ENCODE results near the gene FRRS1.

DNA sequence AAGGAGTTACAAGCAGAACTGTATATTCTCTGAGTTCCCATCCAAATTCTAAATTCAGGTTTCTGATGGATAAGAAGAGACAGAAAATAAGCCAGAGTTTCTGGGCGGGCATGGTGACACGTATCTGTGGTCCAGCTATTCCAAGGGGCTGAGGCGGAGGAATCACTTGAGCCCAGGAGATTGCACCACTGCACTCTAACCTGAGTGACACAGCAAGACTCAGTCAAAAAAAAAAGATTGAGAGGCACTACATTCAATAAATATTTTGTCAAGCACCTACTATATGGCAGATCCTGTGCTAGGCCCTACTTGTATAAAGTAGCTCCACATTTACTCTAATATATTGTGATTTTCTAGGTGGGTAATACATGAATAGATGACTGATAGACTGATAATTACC, 6.4 kb upstream of the FRRS1 start:
- TF ChIP-seq, protein P1, sequence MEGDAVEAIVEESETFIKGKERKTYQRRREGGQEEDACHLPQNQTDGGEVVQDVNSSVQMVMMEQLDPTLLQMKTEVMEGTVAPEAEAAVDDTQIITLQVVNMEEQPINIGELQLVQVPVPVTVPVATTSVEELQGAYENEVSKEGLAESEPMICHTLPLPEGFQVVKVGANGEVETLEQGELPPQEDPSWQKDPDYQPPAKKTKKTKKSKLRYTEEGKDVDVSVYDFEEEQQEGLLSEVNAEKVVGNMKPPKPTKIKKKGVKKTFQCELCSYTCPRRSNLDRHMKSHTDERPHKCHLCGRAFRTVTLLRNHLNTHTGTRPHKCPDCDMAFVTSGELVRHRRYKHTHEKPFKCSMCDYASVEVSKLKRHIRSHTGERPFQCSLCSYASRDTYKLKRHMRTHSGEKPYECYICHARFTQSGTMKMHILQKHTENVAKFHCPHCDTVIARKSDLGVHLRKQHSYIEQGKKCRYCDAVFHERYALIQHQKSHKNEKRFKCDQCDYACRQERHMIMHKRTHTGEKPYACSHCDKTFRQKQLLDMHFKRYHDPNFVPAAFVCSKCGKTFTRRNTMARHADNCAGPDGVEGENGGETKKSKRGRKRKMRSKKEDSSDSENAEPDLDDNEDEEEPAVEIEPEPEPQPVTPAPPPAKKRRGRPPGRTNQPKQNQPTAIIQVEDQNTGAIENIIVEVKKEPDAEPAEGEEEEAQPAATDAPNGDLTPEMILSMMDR (IDR thresholded peaks at IDR 0.05): no peak
- TF ChIP-seq POLR2AphosphoS5 (IDR thresholded peaks at IDR 0.05) (no peak), EP300 (IDR thresholded peaks at IDR 0.05) (no peak)
